A549 (cell line): ENCODE results near the gene DLG2. TPM values are rescaled to one million over a fixed set of nuclear protein-coding genes. Genes with fewer than 3 reads are reported as not detected.

Experiments
- ATAC-seq, 2 experiments: fragments of 200-7000 bp in 1 of 2; fragments of >200 bp in 1 of 2; cut with Nextera tagmentation in 1 of 2; cut with Tn5 transposase in 1 of 2; 3 replicates each; pipeline versions ENCODE4 v1.8.0 to v1.9.1; 2018 to 2020; ENCODE audit warnings: mild to moderate bottlenecking in 1 of 2, moderate library complexity in 1 of 2
- CTCF ChIA-PET: fragments of 300-600 bp; sonication (Branson Sonifier 250); formaldehyde crosslinking; extraction: SDS; loops from one replicate; lab custom pipeline; 2021; ENCODE audit warnings: antibody characterized with exemption, inconsistent platforms; lab: Yijun Ruan, JAX
- POLR2A ChIA-PET: fragments of 350-600 bp; formaldehyde crosslinking; extraction: SDS; loops from one replicate; lab custom pipeline; 2021; ENCODE audit warnings: antibody characterized with exemption, inconsistent platforms; lab: Yijun Ruan, JAX
- DNase-seq, 2 experiments: peaks; one replicate each; pipeline versions ENCODE4 v3.0.0 to v3.0.0-alpha.2; 2011 to 2016; ENCODE audit warnings: low read depth in 1 of 2, low spot score in 1 of 2
- FAIRE-seq: peaks from 2 replicates; lab custom pipeline; 2011; peaks lifted over from hg19 to GRCh38; lab: Jason Lieb, UNC
- H3K27ac ChIP-seq, 2 experiments: fragments of >200 bp; sonication (Bioruptor Twin); formaldehyde crosslinking; 3 replicates each; pipeline ENCODE4 v1.5.1; 2016 to 2017
- H3K4me1 ChIP-seq: fragments of >200 bp; sonication (Bioruptor Twin); formaldehyde crosslinking; 3 replicates; pipeline ENCODE4 v1.6.1; 2016
- H3K4me2 ChIP-seq: fragments of >200 bp; sonication (Bioruptor Twin); formaldehyde crosslinking; 3 replicates; pipeline ENCODE4 v1.6.1; 2016
- H3K4me3 ChIP-seq: fragments of >200 bp; sonication (Bioruptor Twin); formaldehyde crosslinking; 3 replicates; pipeline ENCODE4 v1.5.1; 2016
- H3K9me3 ChIP-seq: fragments of >200 bp; sonication (Bioruptor Twin); formaldehyde crosslinking; 3 replicates; pipeline ENCODE4 v1.6.1; 2016
- CHD4 ChIP-seq: fragments of 200-600 bp; sonication (generic); IDR thresholded peaks from 2 replicates; pipeline ENCODE4 v1.6.1; 2016; ENCODE audit warnings: antibody characterized with exemption, mild to moderate bottlenecking, borderline replicate concordance
- EHMT2 ChIP-seq: fragments of 200-600 bp; sonication (generic); IDR thresholded peaks from 2 replicates; pipeline ENCODE4 v1.6.1; 2016; ENCODE audit warnings: antibody characterized with exemption, low read depth, mild to moderate bottlenecking, moderate library complexity
- FOSL2 ChIP-seq, 2 experiments: fragments of 450-650 bp in 1 of 2; fragments of >200 bp in 1 of 2; sonication (Bioruptor Twin) in 1 of 2; formaldehyde crosslinking; IDR thresholded peaks; 2 replicates each; pipeline versions ENCODE4 v1.5.0 to v1.6.1; 2016 to 2020; ENCODE audit warnings: mild to moderate bottlenecking in 1 of 2, moderate library complexity in 1 of 2
- HOXA7 ChIP-seq: fragments of 250-450 bp; sonication (Bioruptor Pico); IDR thresholded peaks from 2 replicates; pipeline ENCODE4 v1.5.0; 2020; ENCODE audit warnings: mild to moderate bottlenecking, moderate library complexity
- HOXB13 ChIP-seq: fragments of 250-450 bp; sonication (Bioruptor Pico); IDR thresholded peaks from 2 replicates; pipeline ENCODE4 v1.5.0; 2020; ENCODE audit warnings: low read depth, mild to moderate bottlenecking, moderate library complexity
- JUN ChIP-seq, 2 experiments: fragments of >200 bp; sonication (Bioruptor Twin); formaldehyde crosslinking; IDR thresholded peaks; 2 replicates in 1 of 2; 3 replicates in 1 of 2; pipeline ENCODE4 v1.6.1; 2016 to 2017
- KDM5A ChIP-seq: fragments of 200-600 bp; sonication (generic); IDR thresholded peaks from 2 replicates; pipeline ENCODE4 v1.6.1; 2016; ENCODE audit warnings: antibody characterized with exemption, mild to moderate bottlenecking
- NFE2L2 ChIP-seq: fragments of 150-350 bp; conservative IDR thresholded peaks from 2 replicates; pipeline ENCODE4 v1.6.1; 2014; ENCODE audit warnings: low read length
- NPAS2 ChIP-seq: fragments of 250-450 bp; sonication (Bioruptor Pico); IDR thresholded peaks from 2 replicates; pipeline ENCODE4 v1.8.0; 2022; ENCODE audit warnings: mild to moderate bottlenecking, moderate library complexity, borderline replicate concordance
- NR3C1 ChIP-seq: fragments of >200 bp; sonication (Bioruptor Twin); formaldehyde crosslinking; IDR thresholded peaks from 3 replicates; pipeline ENCODE4 v1.6.1; 2017
- PHF8 ChIP-seq: fragments of 200-600 bp; sonication (generic); IDR thresholded peaks from 2 replicates; pipeline ENCODE4 v1.6.1; 2016; ENCODE audit warnings: low read depth, mild to moderate bottlenecking, antibody characterized with exemption, moderate library complexity, borderline replicate concordance
- POLR2AphosphoS2 ChIP-seq: conservative IDR thresholded peaks from 2 replicates; pipeline ENCODE4 v1.6.1; 2012; ENCODE audit warnings: low read length, improper control_type of control experiment, inconsistent platforms
- RFX5 ChIP-seq: fragments of 450-650 bp; IDR thresholded peaks from 2 replicates; pipeline ENCODE4 v1.7.1; 2014; ENCODE audit warnings: antibody characterized with exemption, mild to moderate bottlenecking, moderate library complexity
- SMC3 ChIP-seq: fragments of >200 bp; sonication (Bioruptor Twin); formaldehyde crosslinking; IDR thresholded peaks from 3 replicates; pipeline ENCODE4 v1.6.1; 2018; ENCODE audit warnings: inconsistent platforms
- TP53 ChIP-seq: fragments of 250-450 bp; sonication (Bioruptor Pico); IDR thresholded peaks from 2 replicates; pipeline ENCODE4 v1.5.0; 2021; ENCODE audit warnings: mild to moderate bottlenecking, moderate library complexity
- ZC3H11A ChIP-seq: fragments of 450-650 bp; IDR thresholded peaks from 2 replicates; pipeline ENCODE4 v1.6.1; 2014; ENCODE audit warnings: antibody characterized with exemption, mild to moderate bottlenecking
- ZFP36 ChIP-seq: fragments of 450-650 bp; IDR thresholded peaks from 2 replicates; pipeline ENCODE4 v1.6.1; 2014; ENCODE audit warnings: borderline replicate concordance; ENCODE audit not compliant: partially characterized antibody
- WGBS: methylation state at CpG from one replicate; pipeline ENCODE4 v1.1.6; 2017; ENCODE audit errors: missing lambda C conversion rate; 5-methylcytosine and 5-hydroxymethylcytosine counted together
- polyA plus RNA-seq, 4 experiments: library from polyadenylated mRNA; depleted of rRNA in 3 of 4; stranded (reverse); fragments of >200 nt; fragmentation: RNase III in 1 of 4; extraction: RNeasy Plus Mini Kit Qiagen cat#74134 plus additional on column Dnase treatment in 1 of 4; gene quantifications; 2 replicates in 3 of 4; 3 replicates in 1 of 4; pipeline ENCODE4 v1.2.3, GENCODE V29; 2011 to 2017
- TF ChIP-seq, protein P1 (sequence below): fragments of 250-450 bp; sonication (Bioruptor Pico); IDR thresholded peaks from 2 replicates; pipeline ENCODE4 v1.5.0; 2021; ENCODE audit warnings: mild to moderate bottlenecking, moderate library complexity, borderline replicate concordance

Gene DLG2
- polyA plus RNA-seq, 2 of the 4 experiments (the other 2 are of a cell fraction): 0.26 to 0.79 TPM

- Histone ChIP-seq H3K4me2 (no peak overlapping the region), H3K27ac (no peak overlapping the region), H3K4me1 (no peaks in the 10 kb centered on the region), H3K9me3 (no peaks in the 10 kb centered on the region), H3K4me3 (no peak overlapping the region)
- ChIA-PET CTCF (no interaction called here), POLR2A (no interaction called here)
- DNase-seq: no peak
- FAIRE-seq: no peak
- no peak for ATAC-seq
- TF ChIP-seq EHMT2 (no peak), FOSL2 (IDR thresholded peaks at IDR 0.05) (no peak), FOSL2 (CRISPR knock-in tag; IDR thresholded peaks at IDR 0.05) (no peak), TP53 (CRISPR knock-in tag) (no peak), HOXB13 (no peak), JUN (IDR thresholded peaks at IDR 0.05) (no peak)
- TF ChIP-seq, all 56 proteins: peak for 0
- WGBS: 47% methylated on average over 1 of the region's 1 CpG
These were observed 1386.3 kb downstream of the DLG2 start for GRCh38 chr11:84240847-84241246.

GRCh38 chr11:84236436-84236835 is 1390.7 kb downstream of the DLG2 start:
- Histone ChIP-seq H3K9me3 (no peaks in the 10 kb centered on the region), H3K27ac (no peak overlapping the region), H3K4me2 (no peak overlapping the region), H3K4me1 (no peaks in the 10 kb centered on the region), H3K4me3 (no peak overlapping the region)
- POLR2A ChIA-PET: no interaction called here
- FAIRE-seq (no peak), ATAC-seq (no peak), DNase-seq (no peak)
- CTCF ChIA-PET: no interaction called here
- TF ChIP-seq CHD4: no peak
- no peak for TF ChIP-seq SMC3
- no peak for TF ChIP-seq NR3C1
- TF ChIP-seq PHF8: no peak
- TF ChIP-seq NFE2L2: no peak
- TF ChIP-seq, all 56 proteins: peak for 0

GRCh38 chr11:84234462-84235202 is 1392.5 kb downstream of the DLG2 start:
- no peak for TF ChIP-seq HOXA7 (CRISPR knock-in tag)
- no peak for TF ChIP-seq POLR2AphosphoS2
- TF ChIP-seq ZC3H11A: no peak
- no peak for TF ChIP-seq KDM5A
- no peak overlapping the region for H3K4me2 ChIP-seq
- POLR2A ChIA-PET: no interaction called here
- no peak overlapping the region for H3K27ac ChIP-seq
- H3K4me3 ChIP-seq: no peak overlapping the region
- DNase-seq (no peak), ATAC-seq (no peak), FAIRE-seq (no peak)
- CTCF ChIA-PET: no interaction called here
- H3K9me3 ChIP-seq: no peaks in the 10 kb centered on the region
- H3K4me1 ChIP-seq: no peaks in the 10 kb centered on the region
- 23% methylated on average over 4 of the region's 4 CpGs for WGBS

DNA sequence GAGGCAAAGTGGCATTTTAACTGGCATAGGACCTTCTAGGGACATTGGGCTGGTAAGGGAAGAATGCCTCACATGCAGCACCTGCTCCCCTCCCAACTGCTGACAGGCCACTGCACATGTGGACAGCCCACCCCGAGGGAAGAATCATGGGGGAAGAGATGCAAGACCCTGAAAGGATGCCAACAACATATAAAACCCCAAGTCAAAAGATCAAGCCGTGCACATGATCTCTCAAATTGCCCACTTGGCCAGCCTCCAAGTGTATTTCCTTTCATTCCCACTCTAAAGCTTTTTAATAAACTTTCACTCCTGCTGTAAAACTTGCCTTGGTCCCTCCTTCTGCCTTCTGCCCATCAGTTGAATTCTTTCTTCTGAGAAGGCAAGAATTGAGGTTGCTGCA is 1393.1 kb downstream of the DLG2 start:
- no peak for DNase-seq
- H3K4me2 ChIP-seq: no peak overlapping the region
- TF ChIP-seq NPAS2 (CRISPR knock-in tag): no peak
- no peak for TF ChIP-seq ZFP36
- no peak for TF ChIP-seq NFE2L2
- no peak for TF ChIP-seq POLR2AphosphoS2
- TF ChIP-seq, protein P1, sequence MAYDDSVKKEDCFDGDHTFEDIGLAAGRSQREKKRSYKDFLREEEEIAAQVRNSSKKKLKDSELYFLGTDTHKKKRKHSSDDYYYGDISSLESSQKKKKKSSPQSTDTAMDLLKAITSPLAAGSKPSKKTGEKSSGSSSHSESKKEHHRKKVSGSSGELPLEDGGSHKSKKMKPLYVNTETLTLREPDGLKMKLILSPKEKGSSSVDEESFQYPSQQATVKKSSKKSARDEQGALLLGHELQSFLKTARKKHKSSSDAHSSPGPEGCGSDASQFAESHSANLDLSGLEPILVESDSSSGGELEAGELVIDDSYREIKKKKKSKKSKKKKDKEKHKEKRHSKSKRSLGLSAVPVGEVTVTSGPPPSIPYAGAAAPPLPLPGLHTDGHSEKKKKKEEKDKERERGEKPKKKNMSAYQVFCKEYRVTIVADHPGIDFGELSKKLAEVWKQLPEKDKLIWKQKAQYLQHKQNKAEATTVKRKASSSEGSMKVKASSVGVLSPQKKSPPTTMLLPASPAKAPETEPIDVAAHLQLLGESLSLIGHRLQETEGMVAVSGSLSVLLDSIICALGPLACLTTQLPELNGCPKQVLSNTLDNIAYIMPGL (CRISPR knock-in tag): no peak
- no peak for TF ChIP-seq RFX5
- no peak for TF ChIP-seq JUN (IDR thresholded peaks at IDR 0.05)
- TF ChIP-seq ZC3H11A: no peak
- TF ChIP-seq, all 56 proteins: peak for 0
- POLR2A ChIA-PET: no interaction called here
- Histone ChIP-seq H3K9me3 (no peaks in the 10 kb centered on the region), H3K27ac (no peak overlapping the region), H3K4me1 (no peaks in the 10 kb centered on the region), H3K4me3 (no peak overlapping the region)
- ATAC-seq (no peak), FAIRE-seq (no peak)
- CTCF ChIA-PET: interaction anchor here (0.9 kb wide), 1 partner anchor 8 kb away, joined by 3 read pairs; no protein-coding TSS in a partner anchor
- WGBS: 2% methylated on average over 2 of the region's 2 CpGs
